ENCODE results near the gene PDCD10.

PDCD10 gene

GRCh38 chr3:167739190-167739810, 4.6 kb upstream of the PDCD10 start:
- Histone ChIP-seq H3K79me1 (ENCODE audit: low read length) (peaks cover 6% of the 10 kb centered on the region), H3K27ac (ENCODE audit: low read depth, low read length) (no peak overlapping the region), H3K23ac (ENCODE audit: low read length) (no peak overlapping the region), H2BK5ac (ENCODE audit: low read depth, low read length, poor library complexity) (no peak overlapping the region), H2BK120ac (ENCODE audit: insufficient read depth, low read length, poor library complexity) (no peak overlapping the region), H3K4me2 (ENCODE audit: low read length) (no peak overlapping the region), H3K9ac (ENCODE audit: low read length) (no peak overlapping the region), H3K79me2 (ENCODE audit: control insufficient read depth, insufficient read depth, low read length, poor library complexity) (peaks cover 4% of the 10 kb centered on the region), H4K8ac (ENCODE audit: low read depth, low read length) (no peak overlapping the region), H3K18ac (ENCODE audit: low read length) (no peak overlapping the region), H3K4me1 (ENCODE audit: control insufficient read depth in 1 of 2, insufficient read depth in 2 of 2, low read length in 2 of 2) (no peaks in the 10 kb centered on the region), H3K36me3 (ENCODE audit: control insufficient read depth in 1 of 2, insufficient read depth in 2 of 2, low read length in 2 of 2) (no peaks in the 10 kb centered on the region), H4K91ac (ENCODE audit: low read depth, low read length) (no peak overlapping the region), H3K9me3 (ENCODE audit: insufficient read depth, low read depth, low read length) (peaks cover 3% of the 10 kb centered on the region), H2BK12ac (ENCODE audit: low read length) (no peak overlapping the region), H2AFZ (ENCODE audit: insufficient read depth, low read length, poor library complexity) (no peak overlapping the region), H4K12ac (ENCODE audit: low read depth, low read length) (no peak overlapping the region), H3K4me3 (ENCODE audit: low read depth, low read length) (no peak overlapping the region), H2AK5ac (ENCODE audit: low read length) (no peak overlapping the region), H3K14ac (ENCODE audit: low read length) (no peak overlapping the region), H3K27me3 (ENCODE audit: insufficient read depth, low read length) (no peaks in the 10 kb centered on the region), H3K4ac (ENCODE audit: low read depth, low read length) (no peak overlapping the region)
- WGBS (ENCODE audit: extremely low coverage, insufficient coverage, insufficient read length), result no CpG with 5 or more reads among the region's 4 CpGs
- DNase-seq, result no peak

DNA sequence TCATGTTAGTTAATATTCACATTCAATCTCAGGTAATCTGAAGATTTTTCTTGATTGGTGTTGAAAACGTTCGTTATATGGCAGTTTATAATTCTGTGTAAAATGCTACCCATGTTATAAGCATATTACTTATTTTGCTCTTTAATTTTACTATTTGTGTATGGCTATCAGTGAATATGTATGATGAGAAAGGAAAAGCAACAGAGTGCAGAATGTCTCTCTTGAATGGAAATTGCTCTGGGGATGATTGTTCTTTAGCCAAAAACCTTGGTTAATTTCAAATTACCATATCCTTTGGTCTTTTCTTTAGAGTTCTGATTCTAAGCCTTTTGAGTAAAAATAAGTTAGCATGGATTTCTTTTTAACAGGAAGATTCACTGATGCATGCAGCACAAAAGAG, 3.3 kb upstream of the PDCD10 start:
- H2AK5ac ChIP-seq (ENCODE audit: low read length), result no peak overlapping the region
- H3K9me3 ChIP-seq (ENCODE audit: insufficient read depth, low read depth, low read length), result peaks cover 3% of the 10 kb centered on the region
- H3K4me2 ChIP-seq (ENCODE audit: low read length), result no peak overlapping the region
- no peak overlapping the region for H3K4ac ChIP-seq (ENCODE audit: low read depth, low read length)
- H2BK5ac ChIP-seq (ENCODE audit: low read depth, low read length, poor library complexity), result no peak overlapping the region
- H3K79me1 ChIP-seq (ENCODE audit: low read length), result peaks cover 9% of the 10 kb centered on the region
- no peak overlapping the region for H4K12ac ChIP-seq (ENCODE audit: low read depth, low read length)
- H3K4me3 ChIP-seq (ENCODE audit: low read depth, low read length), result no peak overlapping the region
- no peak overlapping the region for H3K23ac ChIP-seq (ENCODE audit: low read length)
- WGBS (ENCODE audit: extremely low coverage, insufficient coverage, insufficient read length), result no CpG with 5 or more reads among the region's 2 CpGs
- no peak overlapping the region for H4K91ac ChIP-seq (ENCODE audit: low read depth, low read length)
- peaks cover 6% of the 10 kb centered on the region for H3K79me2 ChIP-seq (ENCODE audit: control insufficient read depth, insufficient read depth, low read length, poor library complexity)
- no peaks in the 10 kb centered on the region for H3K4me1 ChIP-seq (ENCODE audit: control insufficient read depth in 1 of 2, insufficient read depth in 2 of 2, low read length in 2 of 2)
- no peak overlapping the region for H3K14ac ChIP-seq (ENCODE audit: low read length)
- H3K36me3 ChIP-seq (ENCODE audit: control insufficient read depth in 1 of 2, insufficient read depth in 2 of 2, low read length in 2 of 2), result no peaks in the 10 kb centered on the region
- H3K27me3 ChIP-seq (ENCODE audit: insufficient read depth, low read length), result no peaks in the 10 kb centered on the region
- H3K27ac ChIP-seq (ENCODE audit: low read depth, low read length), result no peak overlapping the region
- no peak overlapping the region for H2BK120ac ChIP-seq (ENCODE audit: insufficient read depth, low read length, poor library complexity)
- H4K8ac ChIP-seq (ENCODE audit: low read depth, low read length), result no peak overlapping the region
- DNase-seq, result no peak
- no peak overlapping the region for H3K18ac ChIP-seq (ENCODE audit: low read length)
- H2AFZ ChIP-seq (ENCODE audit: insufficient read depth, low read length, poor library complexity), result no peak overlapping the region
- H3K9ac ChIP-seq (ENCODE audit: low read length), result no peak overlapping the region
- H2BK12ac ChIP-seq (ENCODE audit: low read length), result no peak overlapping the region

GRCh38 chr3:167736997-167737396, 2.3 kb upstream of the PDCD10 start:
- H3K79me1 ChIP-seq (ENCODE audit: low read length), result peaks cover 9% of the 10 kb centered on the region
- H3K9ac ChIP-seq (ENCODE audit: low read length), result no peak overlapping the region
- H3K4me2 ChIP-seq (ENCODE audit: low read length), result no peak overlapping the region
- H4K91ac ChIP-seq (ENCODE audit: low read depth, low read length), result no peak overlapping the region
- peaks cover 3% of the 10 kb centered on the region for H3K9me3 ChIP-seq (ENCODE audit: insufficient read depth, low read depth, low read length)
- no peak overlapping the region for H3K23ac ChIP-seq (ENCODE audit: low read length)
- peaks cover 6% of the 10 kb centered on the region for H3K79me2 ChIP-seq (ENCODE audit: control insufficient read depth, insufficient read depth, low read length, poor library complexity)
- no peaks in the 10 kb centered on the region for H3K36me3 ChIP-seq (ENCODE audit: control insufficient read depth in 1 of 2, insufficient read depth in 2 of 2, low read length in 2 of 2)
- H2BK12ac ChIP-seq (ENCODE audit: low read length), result no peak overlapping the region
- no peak overlapping the region for H3K4ac ChIP-seq (ENCODE audit: low read depth, low read length)
- H2BK120ac ChIP-seq (ENCODE audit: insufficient read depth, low read length, poor library complexity), result no peak overlapping the region
- no peak overlapping the region for H3K4me3 ChIP-seq (ENCODE audit: low read depth, low read length)
- no peak overlapping the region for H3K27ac ChIP-seq (ENCODE audit: low read depth, low read length)
- no peak overlapping the region for H3K14ac ChIP-seq (ENCODE audit: low read length)
- no peak overlapping the region for H4K8ac ChIP-seq (ENCODE audit: low read depth, low read length)
- WGBS (ENCODE audit: extremely low coverage, insufficient coverage, insufficient read length), result no CpG with 5 or more reads among the region's 2 CpGs
- no peak for DNase-seq
- H2AFZ ChIP-seq (ENCODE audit: insufficient read depth, low read length, poor library complexity), result no peak overlapping the region
- no peak overlapping the region for H2AK5ac ChIP-seq (ENCODE audit: low read length)
- no peak overlapping the region for H3K18ac ChIP-seq (ENCODE audit: low read length)
- H3K4me1 ChIP-seq (ENCODE audit: control insufficient read depth in 1 of 2, insufficient read depth in 2 of 2, low read length in 2 of 2), result no peaks in the 10 kb centered on the region
- H3K27me3 ChIP-seq (ENCODE audit: insufficient read depth, low read length), result no peaks in the 10 kb centered on the region
- H2BK5ac ChIP-seq (ENCODE audit: low read depth, low read length, poor library complexity), result no peak overlapping the region
- H4K12ac ChIP-seq (ENCODE audit: low read depth, low read length), result no peak overlapping the region

DNA sequence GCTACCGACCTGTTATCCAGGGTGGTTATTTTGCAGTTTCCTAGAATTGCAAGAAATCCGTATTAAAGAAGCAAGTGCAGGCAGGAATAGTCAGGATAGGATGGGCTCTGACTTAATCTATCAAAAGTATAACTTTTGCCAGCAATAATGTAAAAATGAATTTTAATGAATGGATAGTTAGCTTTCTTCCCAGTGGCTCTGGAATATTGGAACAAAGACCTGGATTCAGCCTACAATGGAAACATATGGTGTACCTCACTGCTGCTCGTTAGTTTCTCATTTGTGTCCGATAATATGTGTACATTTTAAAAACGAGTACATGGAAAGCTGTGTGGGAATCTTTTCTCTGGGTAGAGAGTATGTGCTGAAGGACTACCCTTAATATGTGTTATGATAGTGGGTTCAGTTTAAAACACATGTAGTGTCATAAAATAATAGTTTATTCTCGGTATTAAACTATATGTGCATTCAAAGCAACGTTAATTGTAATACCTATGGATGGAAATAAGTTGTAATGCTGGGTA, 1.6 kb upstream of the PDCD10 start:
- Histone ChIP-seq H3K4me2 (ENCODE audit: low read length) (peak overlapping the region; percentile 82), H3K4me3 (ENCODE audit: low read depth, low read length) (no peak overlapping the region), H3K23ac (ENCODE audit: low read length) (no peak overlapping the region), H3K79me2 (ENCODE audit: control insufficient read depth, insufficient read depth, low read length, poor library complexity) (peaks cover 8% of the 10 kb centered on the region), H4K91ac (ENCODE audit: low read depth, low read length) (no peak overlapping the region), H3K14ac (ENCODE audit: low read length) (no peak overlapping the region), H3K79me1 (ENCODE audit: low read length) (peaks cover 9% of the 10 kb centered on the region), H3K36me3 (ENCODE audit: control insufficient read depth in 1 of 2, insufficient read depth in 2 of 2, low read length in 2 of 2) (peaks cover 0 to 2% of the 10 kb centered on the region in 2 experiments), H3K27me3 (ENCODE audit: insufficient read depth, low read length) (no peaks in the 10 kb centered on the region), H3K18ac (ENCODE audit: low read length) (no peak overlapping the region), H3K4me1 (ENCODE audit: control insufficient read depth in 1 of 2, insufficient read depth in 2 of 2, low read length in 2 of 2) (no peaks in the 10 kb centered on the region), H3K9ac (ENCODE audit: low read length) (no peak overlapping the region), H2BK120ac (ENCODE audit: insufficient read depth, low read length, poor library complexity) (no peak overlapping the region), H2BK5ac (ENCODE audit: low read depth, low read length, poor library complexity) (no peak overlapping the region), H3K9me3 (ENCODE audit: insufficient read depth, low read depth, low read length) (peaks cover 3% of the 10 kb centered on the region), H2AFZ (ENCODE audit: insufficient read depth, low read length, poor library complexity) (no peak overlapping the region), H3K27ac (ENCODE audit: low read depth, low read length) (no peak overlapping the region), H4K8ac (ENCODE audit: low read depth, low read length) (no peak overlapping the region), H4K12ac (ENCODE audit: low read depth, low read length) (no peak overlapping the region), H3K4ac (ENCODE audit: low read depth, low read length) (no peak overlapping the region), H2BK12ac (ENCODE audit: low read length) (no peak overlapping the region), H2AK5ac (ENCODE audit: low read length) (no peak overlapping the region)
- WGBS (ENCODE audit: extremely low coverage, insufficient coverage, insufficient read length), result no CpG with 5 or more reads among the region's 7 CpGs
- no peak for DNase-seq
